Activated CD8-positive, alpha-beta memory T cell treated with anti-CD3 and anti-CD28 coated beads for 48 hours (primary cell): ENCODE data around the gene FBXL12.
A peak's percentile ranks its signal among the peaks of the same experiment; 100 is the strongest.
"Not testable (repeated sequence)": the region's sequence is repeated elsewhere in the genome, so short reads cannot be mapped to it uniquely, and the experiment has no call there.

Experiments
- DNase-seq, 3 experiments: peaks; one replicate each; pipeline ENCODE4 v3.0.0-alpha.2; 2020; ENCODE audit warnings: low read depth in 2 of 3, low spot score in 2 of 3

Gene FBXL12

DNA sequence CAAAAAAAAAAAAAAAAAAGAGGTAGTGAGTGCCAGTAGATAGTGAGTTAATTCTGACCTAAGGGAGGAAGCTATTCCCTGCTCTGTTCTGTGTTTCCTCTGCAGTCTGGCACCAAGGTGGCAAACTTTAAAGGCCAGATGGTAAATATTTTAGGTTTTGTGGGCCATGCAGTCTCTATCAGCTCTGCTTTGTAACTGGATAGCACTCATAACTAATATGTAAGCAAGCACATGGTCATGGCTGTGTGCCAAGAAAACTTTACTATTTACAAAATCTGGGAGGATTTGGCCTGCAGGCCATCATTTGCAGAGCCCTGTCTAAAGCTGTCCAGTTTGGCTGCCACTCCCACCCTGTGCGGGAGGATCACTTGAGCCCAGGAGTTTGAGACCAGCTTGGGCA lies 20.5 kb upstream of the FBXL12 start:
- DNase-seq = no peak

DNA sequence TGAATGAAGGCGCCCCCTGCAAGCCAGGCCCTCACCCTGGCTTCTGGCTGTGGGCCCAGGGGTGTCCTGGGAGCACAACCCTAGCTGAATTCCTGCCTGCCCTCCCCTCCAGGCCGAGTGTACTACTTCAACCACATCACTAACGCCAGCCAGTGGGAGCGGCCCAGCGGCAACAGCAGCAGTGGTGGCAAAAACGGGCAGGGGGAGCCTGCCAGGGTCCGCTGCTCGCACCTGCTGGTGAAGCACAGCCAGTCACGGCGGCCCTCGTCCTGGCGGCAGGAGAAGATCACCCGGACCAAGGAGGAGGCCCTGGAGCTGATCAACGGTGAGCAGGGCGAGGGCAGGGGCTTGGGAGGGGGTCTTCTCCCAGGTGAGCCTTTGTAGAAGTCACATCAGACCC lies 19.4 kb upstream of the FBXL12 start:
- DNase-seq = no peak

DNA sequence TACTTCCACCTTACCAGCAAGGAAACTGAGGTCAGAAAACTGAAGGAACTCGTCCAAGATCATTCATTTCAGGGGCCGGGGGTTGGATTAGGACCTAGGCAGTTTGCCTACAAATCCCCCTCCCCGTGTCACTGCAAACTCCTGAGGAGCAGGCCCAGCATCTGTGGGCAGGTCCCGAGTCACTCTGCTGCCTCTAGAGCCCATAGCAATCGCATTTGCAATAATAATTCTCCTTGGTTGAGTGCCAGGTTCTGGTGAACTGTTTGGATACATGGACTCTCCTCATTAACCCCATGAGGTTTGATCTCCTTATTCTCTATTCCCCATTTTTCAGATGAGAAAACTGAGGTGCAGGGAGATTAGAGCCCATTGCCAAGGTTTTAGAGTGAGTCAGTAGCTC lies 17.1 kb upstream of the FBXL12 start:
- DNase-seq = no peak

DNA sequence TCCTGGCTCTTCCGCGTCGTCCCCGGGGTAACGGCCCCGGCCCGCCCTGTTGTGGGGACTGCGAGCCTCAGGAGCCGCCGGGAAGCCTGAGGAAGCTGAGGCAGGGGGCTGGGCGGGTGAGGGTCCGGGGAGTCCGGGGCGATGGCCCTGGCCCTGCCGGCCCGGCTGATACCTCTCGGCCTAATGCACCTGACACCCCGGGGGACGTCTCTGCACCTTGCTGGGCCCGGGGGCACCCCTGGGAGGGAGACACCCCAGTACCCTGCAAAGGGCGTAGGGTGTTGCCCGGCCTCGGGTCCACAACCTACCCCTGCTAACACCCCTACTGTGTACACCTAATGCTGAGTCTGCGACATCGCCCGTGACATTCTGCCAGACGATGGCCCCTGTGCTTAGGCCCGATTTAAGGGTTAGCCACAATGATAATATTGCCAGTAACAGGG lies 16.6 kb upstream of the FBXL12 start:
- DNase-seq = no peak

DNA sequence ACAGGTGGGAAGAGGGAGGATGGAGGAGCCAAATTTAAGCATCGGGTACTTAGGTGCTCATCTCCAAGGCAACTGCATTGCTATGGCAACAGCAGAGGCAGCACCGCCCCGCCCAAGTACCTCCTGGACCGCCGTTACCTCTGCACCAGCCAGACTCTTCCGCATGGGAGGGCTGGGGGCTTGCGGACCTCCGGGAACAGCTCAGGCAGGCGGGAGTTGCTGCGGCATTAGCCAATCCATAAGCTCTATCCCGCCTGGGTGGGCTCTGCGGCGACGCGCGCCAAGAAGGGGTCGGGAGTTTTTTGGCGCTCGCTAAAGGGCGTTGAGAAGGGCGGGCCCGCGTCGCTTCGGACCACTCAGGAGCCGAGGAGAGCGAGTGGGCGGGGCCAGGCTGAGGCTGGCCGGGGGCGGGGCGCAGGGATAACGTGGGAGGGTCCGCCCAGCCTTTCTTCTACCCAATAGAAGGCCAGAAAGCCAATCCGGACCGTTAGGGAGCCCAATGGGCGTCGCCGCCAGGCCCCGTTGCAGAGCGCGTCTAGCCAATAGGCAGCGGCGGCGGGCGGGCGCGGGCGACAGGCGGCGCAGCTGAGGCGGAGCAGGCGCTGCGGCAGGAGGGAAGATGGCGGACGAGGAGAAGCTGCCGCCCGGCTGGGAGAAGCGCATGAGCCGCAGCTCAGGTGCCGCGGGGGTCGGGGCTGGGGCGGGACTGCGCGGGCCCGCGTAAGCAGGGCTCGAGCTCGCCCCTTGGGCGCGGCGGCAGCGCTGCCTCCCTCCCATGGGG lies 16.0 kb upstream of the FBXL12 start, which contains the start of gene PIN1:
TSS of gene PIN1 (plus strand) at position 593 of the 781 bp plus-strand sequence. CDS start at position 620, 27 bp downstream.
- DNase-seq = peak; percentile 89 to 98 (median 96)

DNA sequence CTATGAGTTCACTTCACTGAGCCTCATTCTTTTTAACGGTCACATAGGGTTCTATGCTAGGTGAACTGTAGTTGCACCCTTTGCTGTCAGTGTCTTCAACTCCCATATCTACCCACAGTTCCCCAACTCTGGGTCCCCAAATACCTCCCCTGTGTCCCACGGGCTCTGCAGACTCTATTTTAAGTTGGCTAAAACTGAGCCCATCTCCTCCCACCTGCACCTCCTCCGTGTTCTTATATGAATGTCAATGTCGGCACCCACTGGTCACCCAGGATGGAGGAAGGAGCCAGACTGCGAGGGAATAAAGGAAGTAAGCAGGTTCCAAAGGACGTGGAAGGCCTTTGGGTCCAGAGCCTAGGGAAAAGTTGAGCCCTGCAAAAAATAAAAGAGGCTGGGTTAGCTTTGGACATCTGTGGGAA lies 15.4 kb upstream of the FBXL12 start:
- no peak for DNase-seq

DNA sequence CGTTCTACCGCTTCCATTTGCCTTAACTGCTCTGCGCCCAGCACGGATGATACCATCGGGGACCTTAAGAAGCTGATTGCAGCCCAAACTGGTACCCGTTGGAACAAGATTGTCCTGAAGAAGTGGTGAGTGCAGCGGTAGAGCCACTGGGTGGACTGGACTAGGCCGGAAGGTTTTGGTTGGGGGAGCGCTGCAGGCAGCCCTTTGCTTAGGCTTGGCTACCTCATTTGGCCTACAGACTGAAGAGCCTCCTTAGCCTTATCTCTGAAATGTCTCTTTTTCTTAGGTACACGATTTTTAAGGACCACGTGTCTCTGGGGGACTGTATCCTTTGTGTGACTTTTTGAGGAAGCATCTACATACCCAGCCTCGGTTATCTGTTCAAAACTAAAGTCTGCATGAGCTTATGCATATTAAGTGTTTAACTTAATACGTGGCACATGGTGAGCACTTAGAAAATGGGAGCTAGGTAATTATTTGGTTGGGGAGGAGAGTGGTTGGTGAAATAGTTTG lies 9.7 kb upstream of the FBXL12 start:
- DNase-seq = no peak

DNA sequence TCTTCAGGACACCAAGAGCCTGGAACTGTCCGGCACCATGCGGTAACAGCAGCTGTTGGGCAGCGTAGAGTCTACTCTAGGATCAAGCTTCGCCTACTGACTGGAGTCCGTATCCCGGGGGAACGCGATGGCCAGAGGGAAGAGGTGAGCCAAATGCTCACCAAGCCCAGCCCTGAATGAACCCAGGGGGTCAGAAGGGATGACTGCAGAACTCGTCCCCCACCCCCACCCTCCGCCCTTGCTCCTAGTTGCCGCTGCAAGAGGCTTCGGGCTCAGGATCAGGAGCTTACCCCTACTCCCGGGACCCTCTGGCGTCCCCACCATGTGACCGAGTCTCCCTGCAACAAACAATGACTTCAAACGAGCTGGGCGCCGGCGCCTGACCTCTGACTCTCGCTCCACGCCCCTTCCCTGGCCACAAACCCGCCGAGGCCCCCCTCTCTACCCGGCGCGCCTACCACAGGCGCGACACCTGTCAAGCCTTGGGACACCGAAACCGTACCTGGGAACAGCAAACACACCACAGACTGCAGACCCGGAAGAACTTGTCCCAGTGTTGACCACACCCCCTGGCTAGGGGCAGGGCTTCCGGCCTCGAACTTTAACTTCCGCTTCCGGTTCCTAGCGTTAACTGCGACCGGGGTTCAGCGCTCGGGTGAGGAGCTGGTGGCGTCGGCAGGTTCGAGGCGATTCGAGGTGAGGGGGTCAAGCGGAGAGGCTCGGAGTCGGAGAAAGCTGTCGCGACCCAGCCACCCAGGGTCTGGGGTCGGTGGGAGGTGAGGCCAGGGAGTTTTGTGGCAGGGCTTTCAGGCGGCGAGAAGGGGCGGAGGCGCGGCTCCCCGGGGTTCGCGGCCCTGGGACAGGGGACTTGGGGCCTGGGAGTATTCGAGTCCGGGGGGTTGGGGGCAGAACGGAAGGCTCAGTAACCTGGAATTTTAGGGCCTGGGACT lies 8.7 kb upstream of the FBXL12 start, which contains the start of gene UBL5:
TSS of gene UBL5 (plus strand) at position 630 of the 950 bp plus-strand sequence. CDS start 420 bp downstream, outside the sequence.
- DNase-seq = peak; percentile 68 to 76 (median 71)

DNA sequence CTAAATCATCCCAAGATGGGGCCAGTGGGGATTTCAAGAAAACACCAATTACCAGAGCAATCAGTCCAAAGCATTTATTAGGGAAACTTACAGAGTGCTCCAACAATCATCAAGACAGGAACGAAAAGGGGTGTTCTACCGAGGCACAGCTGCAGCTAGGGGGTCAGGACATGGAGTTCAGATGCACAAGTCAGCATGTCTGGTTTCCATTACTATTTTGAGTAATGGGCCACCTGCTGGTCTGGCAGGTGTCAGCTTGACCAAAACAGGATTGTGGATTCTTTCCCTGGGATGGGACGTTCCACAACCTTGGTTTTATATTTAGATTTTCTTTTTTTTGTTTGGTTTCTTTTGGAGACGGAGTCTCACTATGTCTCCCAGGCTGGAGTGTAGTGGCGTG lies 4.9 kb upstream of the FBXL12 start:
- no peak for DNase-seq

DNA sequence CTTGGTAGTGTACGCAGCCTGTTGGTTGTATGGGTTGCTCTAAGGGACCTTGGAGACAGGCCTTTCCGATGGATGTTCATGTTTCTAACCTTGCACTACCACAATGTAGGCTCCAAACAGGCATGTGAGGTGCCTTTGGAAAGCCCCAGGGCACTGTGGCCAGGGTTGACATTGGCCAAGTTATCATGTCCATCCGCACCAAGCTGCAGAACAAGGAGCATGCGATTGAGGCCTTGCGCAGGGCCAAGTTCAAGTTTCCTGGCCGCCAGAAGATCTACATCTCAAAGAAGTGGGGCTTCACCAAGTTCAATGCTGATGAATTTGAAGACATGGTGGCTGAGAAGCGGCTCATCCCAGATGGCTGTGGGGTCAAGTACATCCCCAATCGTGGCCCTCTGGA lies 1.2 kb upstream of the FBXL12 start:
- DNase-seq = not testable (repeated sequence)

DNA sequence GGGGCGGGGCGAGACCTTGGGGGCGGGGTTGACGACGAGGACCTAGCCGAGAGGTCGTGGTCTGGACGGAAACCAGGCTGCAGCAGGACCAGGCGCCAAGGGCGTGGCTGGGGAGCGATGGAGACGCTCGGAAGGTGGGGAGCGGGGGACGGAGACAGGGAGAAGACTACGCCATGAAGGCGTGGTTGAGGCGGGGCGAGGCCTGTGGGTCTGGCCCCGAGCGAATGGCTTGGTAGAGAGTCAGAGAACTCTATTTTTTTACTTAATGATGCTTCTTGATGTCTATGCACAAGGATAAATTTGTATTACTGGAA lies 674 bp upstream of the FBXL12 start:
- DNase-seq = no peak

DNA sequence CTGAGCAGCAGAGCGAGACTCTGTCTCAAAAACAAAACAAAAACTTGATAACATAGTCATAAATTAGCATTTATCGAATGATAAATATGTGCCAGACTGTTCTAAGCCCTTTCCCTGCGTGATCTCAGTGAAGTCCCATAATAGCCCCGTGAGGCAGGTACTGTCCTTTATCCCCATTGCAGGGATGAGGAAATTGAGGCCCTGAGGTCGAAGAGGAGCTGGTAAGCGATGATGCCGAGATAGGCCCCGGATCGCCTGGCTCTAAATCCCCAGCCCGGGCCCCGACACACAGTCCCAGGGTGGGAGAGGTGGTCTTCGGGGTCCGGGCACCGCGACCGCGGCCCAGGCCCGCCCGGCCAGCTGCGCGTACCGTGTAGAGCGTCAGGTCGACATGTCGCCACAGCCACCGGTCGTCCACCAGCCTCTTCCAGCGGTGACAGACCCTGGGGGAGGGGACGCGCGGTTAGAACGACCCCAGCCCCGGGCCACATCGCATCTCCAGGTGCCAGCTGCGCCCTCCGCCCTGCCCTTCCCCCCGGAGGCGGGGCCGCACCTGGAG lies 625 bp downstream of the FBXL12 start:
- DNase-seq = no peak

DNA sequence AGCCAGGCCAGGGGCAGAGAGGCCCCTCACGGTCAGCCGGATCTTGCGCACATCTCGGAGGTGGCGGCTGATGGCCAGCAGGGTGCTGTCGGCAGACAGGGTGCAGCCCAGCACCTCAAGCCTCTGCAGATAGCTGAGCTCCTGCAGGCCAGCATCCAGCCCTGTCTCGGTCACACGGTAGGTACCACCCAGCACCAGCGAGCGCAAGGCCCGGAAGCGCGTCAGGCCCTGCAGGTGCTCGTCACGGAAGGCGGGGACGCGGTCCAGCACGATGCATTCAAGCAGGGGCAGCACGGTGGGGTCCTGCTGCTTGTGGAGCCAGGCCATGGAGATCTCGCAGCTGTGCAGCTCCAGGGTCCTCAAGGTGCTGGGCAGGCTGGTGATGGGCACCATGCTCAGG lies 7.7 kb downstream of the FBXL12 start:
- DNase-seq = no peak

DNA sequence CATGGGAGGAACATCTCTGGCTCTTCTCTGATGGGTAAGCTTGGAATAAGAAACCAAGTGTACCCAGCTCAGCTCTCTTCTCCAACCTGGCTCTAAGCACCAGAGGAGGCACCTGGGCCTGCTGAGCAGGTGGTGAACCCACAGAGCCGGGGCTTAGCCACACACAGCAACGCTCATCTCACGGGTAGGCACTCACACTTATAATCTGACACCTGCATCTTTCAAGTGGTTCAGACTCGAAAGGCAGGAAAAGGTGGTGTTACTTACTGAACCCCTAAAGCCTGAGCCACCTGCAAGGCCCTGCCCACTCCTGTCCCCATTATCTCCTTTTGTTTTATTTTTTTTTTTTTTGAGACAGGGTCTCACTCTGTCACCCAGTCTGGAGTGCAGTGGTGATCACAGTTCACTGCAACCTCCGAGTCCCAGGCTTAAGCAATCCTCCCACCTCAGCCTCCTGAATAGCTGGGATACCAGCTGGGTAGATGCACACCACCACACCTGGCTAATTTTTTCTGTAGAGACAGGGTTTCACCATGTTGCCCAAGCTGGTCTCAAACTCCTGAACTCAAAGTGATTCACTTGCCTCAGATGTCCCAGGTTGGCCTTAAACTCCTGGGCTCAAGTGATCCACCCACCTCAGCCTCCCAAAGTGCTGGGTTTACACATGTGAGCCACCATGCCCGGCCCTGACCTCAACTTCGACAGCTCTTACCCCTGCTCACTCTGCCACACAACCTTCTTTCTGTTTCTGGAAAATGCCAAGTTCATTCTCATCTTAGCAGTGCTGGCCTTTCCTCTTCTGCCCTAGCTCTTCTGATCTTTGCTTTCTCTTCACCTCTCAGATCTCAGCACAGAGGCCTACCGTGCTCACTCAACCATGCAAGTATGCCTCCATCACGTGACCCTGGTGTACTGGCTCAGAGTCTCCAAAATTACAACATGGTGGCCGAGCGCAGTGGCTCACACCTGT lies 9.7 kb downstream of the FBXL12 start:
- DNase-seq = no peak

DNA sequence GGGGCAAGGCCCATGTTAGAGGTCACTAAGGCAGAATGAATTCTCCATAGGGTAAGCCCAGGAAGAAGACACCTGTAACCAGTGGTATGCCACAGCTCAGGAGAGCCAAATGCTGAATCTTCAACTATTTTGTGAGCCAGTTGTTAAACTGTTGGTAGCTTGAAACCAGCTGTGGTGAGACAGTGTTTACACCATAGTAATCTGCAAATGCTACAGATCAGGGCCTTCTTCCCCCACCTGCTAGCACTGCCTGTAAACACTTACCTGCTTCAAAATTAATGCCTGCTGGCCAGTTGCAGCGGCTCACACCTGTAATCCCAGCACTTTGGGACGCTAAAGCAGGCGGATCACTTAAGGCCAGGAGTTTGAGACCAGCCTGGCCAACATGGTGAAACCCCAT lies 12.1 kb downstream of the FBXL12 start:
- DNase-seq = no peak

DNA sequence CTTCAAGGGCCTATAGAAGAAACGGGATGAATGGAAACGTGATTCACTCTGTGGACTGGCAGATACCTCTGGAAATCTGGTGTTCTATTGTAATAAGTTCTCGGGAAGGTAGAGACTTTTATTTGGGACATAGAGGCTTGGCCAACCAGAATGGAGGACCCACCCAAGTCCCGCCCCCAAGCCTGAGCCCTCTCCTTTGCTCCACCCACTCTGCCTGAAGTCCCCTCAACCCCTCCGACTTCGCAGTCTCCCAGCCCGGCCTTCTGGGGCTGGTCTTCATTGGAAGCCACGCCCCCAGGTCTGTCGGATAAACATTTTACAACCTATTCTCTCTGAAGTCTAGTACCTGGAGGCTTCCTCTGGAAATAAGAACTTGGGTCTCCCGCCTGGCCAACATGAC lies 16.9 kb downstream of the FBXL12 start:
- no peak for DNase-seq

DNA sequence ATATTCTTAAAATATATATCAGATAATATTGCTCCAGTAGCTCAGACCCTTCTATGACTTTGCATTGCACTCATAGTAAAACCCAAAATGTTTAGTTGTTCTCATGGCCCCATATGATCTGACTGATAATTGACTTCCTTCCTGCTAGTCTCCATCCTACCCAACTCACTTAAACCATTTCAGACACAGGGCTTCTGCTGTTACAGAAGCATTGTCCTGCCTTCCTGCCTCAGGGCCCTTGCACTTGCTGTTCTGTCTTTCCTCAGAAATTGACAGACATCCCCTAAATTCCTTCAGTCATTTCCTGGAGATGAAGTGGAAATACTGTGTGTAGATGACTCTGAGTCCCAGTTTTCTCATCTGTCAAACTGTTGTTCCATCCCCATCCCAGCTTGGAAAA lies 19.7 kb downstream of the FBXL12 start:
- no peak for DNase-seq

DNA sequence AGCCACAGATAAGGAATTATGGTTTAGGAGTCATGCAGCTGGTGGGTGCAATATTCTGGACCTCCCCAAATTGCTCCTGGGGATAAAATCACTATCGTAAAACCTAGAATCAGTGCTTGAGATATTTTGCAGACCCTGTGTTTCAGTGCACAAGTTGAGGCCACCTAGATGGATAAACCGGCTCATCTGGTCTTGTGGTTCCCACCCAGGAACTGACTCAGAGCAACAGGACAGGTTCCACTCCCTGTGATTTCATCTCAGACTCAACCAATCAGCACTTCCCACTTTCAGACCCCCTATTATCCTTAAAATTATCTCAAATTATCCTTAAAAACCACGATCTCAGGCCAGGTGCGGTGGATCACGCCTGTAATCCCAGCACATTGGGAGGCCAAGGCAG lies 21.0 kb downstream of the FBXL12 start:
- no peak for DNase-seq

DNA sequence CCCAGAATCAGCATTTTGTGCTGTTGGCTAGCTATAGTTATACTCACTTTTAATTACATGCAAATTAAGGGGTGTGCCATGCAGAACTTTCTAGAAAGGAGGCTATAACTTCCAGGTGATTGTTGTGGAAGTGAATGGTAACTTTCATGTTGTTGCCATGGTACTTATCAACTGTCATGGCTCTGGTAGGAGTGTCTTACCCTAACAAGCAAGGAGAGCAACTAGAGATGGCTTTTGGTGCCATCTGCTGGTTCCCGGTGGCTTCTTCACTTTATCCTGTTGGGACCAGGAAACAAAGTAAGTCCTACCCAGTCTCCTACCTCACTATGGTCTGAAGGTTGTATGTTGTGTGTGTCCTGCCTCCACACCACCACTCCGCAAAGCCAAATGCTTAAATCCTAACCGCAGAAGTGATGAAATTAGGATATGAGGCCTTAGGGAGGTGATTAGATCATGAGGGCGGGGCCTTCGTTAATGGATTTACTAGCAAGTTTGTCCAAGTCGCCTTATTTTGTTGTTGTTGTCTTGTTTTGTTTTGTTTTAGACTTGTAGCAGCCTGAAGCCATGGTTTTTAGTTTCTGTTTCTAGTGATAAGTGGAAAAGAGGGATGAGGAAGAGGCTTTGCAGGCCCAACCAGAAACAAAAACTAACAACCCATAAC lies 22.6 kb downstream of the FBXL12 start:
- peak in 2 of 3 experiments; percentile 33 to 45 for DNase-seq

DNA sequence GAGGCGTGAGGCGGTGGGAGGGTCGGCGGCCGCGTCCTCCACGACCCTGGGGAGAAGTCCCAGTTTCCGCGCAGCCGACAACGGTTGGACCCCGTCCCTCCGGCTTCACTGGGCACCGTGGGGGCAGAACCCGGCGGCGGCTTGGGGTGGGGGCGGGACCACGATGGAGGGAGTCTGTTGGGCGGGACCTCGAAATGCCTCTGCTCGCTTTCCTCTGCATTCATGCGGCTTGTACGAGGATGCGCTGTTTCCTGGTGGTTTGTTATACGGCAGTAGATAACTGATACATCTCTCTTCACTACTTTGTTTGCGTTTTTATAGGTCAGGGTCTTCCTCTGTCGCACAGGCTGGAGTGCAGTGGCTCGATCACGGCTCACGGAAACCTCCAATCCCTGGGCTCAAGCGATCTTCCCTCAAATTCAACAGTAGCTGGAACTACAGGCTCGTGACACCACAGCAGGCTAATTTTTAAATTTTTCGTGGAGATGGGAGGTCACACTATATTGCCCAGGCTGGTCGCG lies 25.7 kb downstream of the FBXL12 start:
- DNase-seq = no peak
